Activated CD4-positive, alpha-beta T cell treated with anti-CD3 and anti-CD28 coated beads, Interleukin-2, Interleukin-6, amounts not matched to agents 100 ng/mL and 50 ng/mL, durations not matched to agents 16 hours and 8 hours (primary cell): Measurements from ENCODE around the gene CCDC122.
A peak's percentile ranks its signal among the peaks of the same experiment; 100 is the strongest.

ENCODE experiments used
- DNase-seq: peaks from one replicate; pipeline ENCODE4 v3.0.0-alpha.2; 2020

The CCDC122 gene

GRCh38 chr13:43800828-43801227 is 78.7 kb downstream of the CCDC122 start:
- peak; percentile 26 for DNase-seq

- peak; percentile 41 for DNase-seq
These were observed 80.3 kb downstream of the CCDC122 start for GRCh38 chr13:43799191-43799590.

DNA sequence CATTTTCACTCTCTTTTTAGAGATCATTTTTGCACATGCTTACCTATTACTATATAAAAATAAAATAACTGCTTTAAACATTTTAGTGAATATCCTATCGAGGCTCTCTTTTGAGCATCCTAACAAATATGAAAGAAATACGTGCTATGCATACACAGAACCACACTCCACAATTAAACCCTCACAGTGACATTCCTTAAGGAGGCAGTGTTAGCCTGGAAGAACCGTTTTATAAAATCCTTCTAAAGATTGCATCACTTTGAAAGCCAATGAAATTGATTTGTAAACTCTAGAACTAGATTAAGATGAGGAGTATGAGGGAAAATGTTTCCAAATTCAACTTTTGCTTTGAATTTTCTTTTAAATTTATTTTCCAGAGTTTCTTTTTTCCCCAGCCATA is 81.7 kb downstream of the CCDC122 start:
- DNase-seq, result no peak

DNA sequence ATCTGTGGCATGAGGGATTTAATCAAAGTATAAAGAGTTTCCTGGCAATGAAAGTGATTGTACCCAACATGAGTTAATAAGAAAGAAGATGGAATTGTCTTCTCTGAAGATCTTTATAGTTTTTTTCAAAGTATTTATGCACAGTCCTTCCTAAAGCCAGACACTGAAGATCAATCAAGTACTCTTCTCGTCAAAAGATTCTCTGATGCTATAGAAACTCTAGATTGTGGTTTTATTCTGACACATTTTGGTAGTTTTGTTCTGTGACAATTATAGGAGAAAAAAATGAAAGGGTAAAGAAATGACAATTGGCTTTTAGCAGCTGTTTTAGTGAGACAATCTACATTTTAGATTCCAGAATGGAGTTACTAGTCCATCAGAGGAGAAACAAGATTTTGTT is 82.4 kb downstream of the CCDC122 start:
- DNase-seq, result peak; percentile 57

- no peak for DNase-seq
These were observed 85.1 kb downstream of the CCDC122 start for GRCh38 chr13:43794416-43794815.

DNA sequence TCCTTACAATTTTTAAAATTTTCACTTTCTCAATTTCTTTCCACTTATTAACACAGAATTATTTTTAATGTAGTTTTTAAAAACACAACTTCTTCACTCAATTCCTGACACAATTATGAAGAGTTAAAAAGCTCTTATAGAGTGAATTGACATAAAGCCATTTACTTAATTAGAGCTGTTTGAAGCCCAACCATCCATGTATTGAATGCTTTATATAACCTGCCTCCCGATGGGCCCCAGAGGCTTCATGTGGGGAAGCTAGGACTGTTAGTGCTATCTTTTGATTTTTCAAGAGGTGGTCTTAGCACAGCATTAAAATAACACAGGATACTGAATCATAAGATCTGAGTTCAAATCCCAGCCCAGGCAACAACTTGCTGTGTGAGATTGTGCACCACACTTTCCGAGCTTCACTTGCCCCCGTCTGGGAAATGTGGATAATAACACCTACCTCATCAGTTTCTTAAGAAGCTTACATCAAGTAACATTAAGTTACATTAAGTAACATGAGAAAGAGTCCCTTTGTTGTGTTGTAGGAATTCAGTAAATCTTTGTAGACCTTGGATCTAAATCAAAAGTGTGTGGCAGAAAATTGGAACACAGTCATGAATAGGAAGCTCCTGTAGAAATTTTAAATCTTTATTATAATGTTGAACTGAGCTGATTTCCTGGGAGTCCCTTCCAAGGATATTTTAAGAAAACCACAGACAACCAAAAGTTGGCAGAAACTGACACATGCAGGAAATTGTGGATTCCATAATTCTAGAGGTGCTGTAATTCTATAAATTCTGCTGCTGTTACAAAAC is 87.3 kb downstream of the CCDC122 start:
- no peak for DNase-seq

- no peak for DNase-seq
These were observed 91.5 kb downstream of the CCDC122 start for GRCh38 chr13:43787997-43788396.

GRCh38 chr13:43787518-43787891 is 92.0 kb downstream of the CCDC122 start:
- DNase-seq, result no peak

GRCh38 chr13:43786766-43787517 is 92.6 kb downstream of the CCDC122 start, which contains the start of gene ENOX1:
ENOX1 (minus strand) TSS chr13:43786972.
- peak; percentile 43 for DNase-seq

- no peak for DNase-seq
These were observed 93.1 kb downstream of the CCDC122 start for GRCh38 chr13:43786472-43786765.
